Measurements from ENCODE around the gene TMX2.

TMX2 gene

DNA sequence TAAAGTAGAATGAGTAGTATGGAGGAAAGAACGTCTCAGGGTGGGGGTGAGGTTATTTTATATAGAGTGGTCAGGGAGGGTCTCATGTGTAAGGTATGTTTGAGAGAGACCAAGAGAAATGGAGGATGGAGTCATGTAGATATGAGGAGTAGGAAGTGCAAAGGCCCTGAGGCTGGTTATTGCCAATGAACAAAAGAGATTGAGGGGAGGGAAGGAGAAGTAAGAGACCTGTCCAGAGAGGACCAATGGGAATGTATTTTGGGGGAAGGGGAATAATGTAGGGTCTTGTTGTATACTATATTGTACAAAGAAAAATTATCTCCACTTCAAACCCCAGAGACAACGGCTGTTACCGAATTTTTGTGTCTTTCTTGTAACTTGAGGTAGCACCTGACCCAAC, 59.0 kb downstream of the TMX2 start:
- no peak for DNase-seq

DNA sequence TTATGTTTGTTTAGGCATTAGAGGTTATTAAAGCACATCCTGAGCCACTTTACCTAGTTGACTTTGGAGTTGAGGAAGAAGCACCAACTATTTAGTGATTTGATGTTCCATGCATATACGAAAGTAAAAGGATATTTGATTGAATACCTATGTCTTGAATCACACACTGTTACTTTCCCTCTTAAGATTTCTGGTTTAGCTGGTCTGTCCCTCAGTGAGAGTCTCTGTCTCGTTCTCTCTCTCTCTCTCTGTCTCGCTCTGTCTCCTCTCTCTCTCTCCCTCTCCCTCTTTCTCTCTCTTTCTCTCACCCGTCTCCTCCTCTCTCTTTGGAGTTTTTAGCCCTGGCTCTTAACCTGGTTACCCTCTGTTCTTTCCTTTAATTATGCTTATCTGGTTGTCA, 60.2 kb downstream of the TMX2 start:
- peak in 1 of 2 experiments; percentile 23 for DNase-seq

DNA sequence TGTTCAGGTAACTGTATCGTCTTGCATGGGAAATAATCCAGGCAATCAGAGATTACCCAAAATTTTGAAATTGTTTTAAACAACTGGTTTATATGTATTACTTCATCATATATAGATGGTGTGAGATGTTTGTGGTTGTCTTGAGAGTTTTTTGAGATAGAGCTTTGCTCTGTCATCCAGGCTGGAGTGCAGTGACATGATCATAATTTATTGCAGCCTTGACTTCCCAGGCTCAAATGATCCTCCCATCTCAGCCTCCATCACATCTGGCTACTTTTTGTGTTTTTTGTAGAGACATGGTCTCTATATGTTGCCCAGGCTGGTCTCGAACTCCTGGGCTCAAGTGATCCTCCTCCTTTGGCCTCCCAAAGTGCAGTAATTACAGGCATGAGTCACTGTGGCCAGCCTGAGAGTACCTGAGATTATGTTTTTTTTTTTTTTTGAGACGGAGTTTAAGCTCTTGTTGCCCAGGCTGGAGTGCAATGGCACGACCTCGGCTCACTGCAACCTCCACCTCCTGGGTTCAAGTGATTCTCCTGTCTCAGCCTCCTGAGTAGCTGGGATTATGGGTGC, 60.7 kb downstream of the TMX2 start:
- no peak for DNase-seq

DNA sequence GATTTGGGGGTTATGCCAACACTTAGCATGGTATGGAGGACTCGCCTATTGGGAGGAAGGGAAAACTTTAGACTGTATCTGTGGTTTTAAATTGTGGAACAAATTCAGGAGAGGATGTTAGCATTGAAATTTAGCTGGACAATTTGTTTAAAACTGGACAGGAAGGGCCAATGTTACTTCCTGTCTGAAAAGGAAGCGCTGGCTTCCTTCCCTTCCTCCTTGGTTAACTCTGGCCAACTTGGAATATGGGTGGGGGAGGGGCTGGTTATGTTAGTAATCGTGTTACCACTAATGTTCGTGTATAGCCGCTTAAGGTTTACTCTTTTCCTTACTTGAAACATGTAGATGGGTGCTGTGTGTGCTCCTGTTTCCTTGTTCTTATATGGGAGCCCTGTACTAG, 63.1 kb downstream of the TMX2 start:
- no peak for DNase-seq

DNA sequence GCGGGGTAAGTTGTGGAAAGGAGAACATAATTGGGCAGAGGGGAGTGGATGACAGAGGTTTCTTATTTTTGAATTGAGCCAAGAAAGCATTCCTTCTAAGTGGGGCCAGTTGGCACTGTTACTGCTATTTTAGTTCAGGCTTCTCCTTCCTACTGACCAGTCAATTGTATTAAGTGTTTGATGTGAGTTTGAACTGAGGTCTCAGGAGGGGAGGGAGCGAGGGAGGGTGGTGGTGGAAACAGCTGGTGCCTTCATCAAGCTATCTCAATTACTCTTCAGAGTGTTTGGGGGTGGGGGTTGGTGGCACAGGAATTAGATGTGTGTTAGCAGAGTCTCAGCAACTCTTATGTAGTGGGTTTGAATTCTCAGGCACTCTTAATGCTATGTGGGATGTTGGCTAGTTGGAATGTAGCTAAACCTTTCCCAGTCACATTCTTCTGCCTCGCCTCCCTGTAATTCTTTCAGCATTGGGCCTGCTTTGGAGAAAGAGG, 63.7 kb downstream of the TMX2 start:
- DNase-seq: no peak

DNA sequence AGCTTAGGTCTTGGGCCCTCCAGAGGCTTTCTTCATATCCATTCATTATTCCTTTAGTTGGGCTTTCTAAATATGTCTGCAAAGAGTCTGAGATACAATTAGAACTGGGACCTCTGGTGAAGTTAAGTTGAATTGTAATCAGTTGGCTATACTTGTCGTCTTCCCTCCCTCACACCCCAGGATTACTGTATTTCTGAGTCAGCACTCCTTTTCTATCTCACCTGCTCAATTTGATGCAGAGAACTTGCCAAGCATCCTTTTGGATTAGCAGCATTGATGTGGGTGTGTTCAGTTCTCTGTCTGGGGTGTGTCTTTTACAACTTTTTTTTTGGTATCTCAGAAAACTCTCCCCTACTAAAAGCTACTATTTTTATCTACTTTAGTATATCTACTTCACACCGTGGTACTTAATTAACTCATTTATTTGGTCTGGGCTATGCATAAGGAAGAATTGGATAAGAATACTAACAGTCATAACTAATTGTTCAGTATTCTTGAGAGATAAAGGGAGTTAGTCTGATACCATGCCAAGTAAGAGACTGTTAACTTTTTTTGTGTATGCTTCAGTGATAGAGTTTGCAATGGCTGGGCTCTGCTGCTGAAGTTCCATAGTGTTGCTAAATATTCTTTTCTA, 64.3 kb downstream of the TMX2 start:
- no peak for DNase-seq

DNA sequence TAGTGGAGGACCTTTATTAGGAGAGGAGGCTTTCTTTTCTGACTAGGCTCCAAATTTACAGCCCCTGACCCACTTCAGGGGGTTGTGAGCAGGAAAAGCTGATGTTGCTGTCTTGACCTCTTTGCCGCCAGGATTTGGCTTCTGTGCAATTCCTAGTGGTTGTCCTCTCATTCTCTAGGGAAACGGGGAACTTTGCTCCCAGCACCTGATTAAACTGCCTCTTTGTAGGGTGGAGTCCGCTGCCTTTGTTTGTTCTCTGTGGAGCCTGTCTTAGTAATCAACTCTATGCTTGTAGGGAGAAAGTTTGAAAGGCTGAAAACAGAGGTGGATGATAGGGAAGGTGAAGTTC, 65.5 kb downstream of the TMX2 start:
- DNase-seq: no peak

DNA sequence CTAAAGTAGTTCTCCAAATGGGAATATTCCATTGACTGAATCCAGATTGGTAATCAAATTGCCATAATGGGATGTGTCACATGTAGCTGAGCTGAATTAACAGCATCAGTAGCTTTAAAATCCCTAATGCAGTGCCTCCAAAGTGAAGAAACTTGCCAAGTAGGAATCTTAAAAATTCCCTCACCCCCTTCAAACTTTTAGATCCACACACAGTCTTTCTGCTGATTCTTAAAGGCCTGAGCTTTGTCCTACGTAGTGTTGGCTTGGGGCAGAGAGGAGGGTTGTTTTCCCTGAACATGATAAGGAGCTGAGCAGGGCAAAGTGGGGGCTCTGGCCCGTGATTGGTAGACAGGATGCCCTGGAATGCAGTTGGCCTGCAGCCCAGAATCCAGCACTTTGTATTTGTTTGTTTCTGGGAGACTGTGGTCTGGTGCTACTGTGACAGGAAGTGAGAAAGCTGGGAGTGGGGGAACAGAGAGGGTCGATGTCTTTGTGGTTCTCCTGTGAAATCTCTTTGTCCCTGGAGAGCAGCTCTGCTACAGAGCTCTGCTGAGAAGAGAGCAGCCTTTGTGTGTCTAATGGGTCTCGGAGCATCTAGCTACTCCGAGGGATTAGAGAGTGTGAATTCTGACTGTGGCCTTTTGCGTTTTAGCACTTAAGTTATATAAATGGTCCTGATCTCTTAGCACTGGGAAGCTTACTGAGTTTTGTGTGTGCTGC, 66.1 kb downstream of the TMX2 start:
- peak; percentile 86 to 98 for DNase-seq

DNA sequence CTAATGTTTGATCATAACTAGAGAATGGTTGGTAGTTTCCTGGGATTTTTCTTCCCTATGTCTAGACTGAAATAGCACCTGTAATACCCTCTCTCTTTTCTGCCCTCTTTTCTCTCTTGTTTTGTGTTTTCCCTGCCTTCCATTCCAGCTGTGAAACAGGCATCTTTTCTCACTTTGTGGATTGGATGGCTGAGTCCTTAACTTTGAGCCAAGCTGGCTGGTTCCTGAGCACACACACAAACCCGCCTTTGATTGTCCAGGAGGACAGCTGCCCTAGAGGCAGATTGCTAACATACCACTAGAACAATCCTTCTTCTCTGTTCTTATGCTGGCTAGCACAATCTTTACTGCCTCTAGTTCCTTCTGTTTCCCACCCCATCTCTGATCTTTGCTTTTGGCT, 66.9 kb downstream of the TMX2 start:
- peak in 1 of 2 experiments; percentile 62 for DNase-seq

DNA sequence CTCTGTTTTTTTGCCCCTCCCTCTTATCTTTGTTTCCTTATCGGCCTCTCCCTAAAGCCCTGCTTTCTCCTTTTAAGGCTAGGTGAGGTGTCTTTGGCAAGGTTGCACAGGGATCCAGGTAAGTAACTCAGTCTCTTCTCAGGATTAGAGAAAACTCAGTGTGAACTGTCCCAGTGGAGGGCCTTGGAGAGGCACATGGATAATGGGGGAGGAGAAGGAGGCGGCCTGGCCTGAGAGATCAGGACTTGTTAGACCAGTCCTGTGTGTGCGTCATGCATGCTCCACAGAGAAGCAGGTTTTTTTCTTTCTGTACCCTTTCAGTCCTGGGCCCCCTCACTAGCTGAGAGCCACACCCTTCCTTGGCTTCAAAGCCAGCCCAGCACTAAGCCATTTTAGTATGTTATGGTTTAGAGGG, 69.1 kb downstream of the TMX2 start:
- no peak for DNase-seq

DNA sequence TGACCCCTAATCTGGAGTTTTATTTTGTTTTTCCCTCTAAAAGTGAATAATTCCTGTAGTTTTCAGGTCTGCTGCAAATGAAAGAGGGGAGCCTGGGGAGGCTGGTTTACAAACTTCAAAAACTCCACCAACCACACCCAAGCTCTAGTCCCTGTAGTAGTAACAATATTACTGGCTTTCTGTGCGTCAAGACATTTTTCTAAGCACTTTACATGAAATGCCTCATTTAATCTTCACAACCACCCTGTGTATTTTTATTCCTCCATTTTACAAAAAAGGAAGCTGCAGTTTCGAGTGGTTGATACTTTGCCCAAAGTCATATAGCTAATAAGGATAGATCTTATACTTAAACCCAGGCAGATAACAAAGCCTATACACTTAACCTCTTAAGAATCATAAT, 72.7 kb downstream of the TMX2 start:
- no peak for DNase-seq

DNA sequence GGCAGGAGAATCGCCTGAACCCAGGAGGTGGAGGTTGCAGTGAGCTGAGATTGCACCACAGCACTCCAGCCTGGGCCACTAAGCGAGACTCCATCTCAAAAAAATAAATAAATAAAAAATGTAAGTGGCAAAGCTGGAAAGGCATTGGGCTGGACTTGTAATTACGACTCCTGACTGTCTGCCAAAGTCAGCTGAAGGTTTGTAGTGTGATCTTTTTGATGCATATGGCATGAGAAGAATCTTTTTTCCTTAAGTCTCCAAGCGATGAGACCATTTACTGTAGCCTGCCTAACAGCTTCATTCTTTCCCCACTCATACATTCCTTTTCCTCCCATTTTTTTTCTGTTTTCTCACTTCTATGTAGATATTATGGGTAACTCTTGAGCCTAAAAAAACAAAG, 74.0 kb downstream of the TMX2 start:
- DNase-seq: no peak

DNA sequence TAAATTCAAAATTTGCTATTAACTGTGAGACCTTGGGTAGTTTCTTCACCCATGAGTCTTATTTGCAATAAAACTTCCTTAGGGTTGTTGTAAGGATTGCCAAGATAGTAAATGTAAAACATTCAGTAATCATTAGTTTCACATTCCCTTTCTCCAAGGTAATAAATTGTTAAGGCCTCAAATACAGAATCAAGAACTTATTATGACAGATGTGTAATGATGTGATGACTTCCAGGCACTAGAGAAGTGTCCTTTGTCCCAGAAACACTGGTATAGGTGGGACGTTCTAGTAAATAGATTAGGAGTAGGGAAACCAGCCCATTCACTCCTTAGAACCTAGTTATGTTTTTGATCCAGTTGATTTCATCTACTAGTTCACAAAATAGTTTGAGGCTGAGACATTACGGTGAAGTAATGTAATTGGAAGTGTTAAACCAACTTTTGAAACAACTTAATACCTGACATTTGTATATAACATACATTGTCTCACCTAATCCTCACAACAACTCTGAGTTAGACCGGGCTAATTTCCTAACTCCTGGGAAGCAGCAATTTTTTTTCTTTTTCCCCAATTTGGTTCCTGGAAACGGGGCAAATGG, 74.7 kb downstream of the TMX2 start:
- no peak for DNase-seq

DNA sequence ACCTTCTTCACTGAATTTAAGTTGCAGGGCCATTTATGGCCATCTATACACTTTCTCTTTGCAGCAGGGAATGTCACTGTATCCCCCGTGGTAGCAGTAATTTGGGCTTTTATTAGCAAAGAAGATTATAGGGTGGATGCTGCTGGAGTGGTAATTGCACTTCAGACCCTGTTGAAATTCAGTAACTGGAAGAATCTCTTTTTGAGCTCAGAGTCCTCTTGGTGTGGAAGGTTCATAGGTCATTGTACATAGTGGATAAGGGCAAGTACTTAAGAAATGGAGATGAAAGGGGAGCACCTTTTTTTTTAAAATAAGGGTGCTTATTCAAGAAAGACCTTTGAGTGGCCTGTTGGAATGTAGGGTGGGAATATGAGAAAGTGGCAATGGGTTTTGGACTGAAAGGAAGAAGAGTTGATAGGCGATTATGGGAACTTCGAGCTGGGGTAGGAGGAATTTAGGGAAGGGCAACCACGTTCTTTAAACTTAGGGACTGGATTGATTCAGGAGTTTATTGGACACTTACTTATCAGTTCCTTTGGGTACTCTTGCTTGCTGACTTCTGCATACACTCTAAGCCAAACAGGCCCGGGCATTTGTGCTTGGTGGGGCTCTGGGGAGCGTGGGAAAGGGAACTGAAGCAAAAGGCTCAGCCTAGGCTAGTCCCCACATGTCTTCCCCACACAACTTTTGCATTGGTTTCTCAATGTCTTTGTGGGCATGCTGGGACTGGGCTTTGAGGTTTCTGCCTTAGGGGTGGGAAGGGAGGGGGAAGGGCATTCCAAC, 75.7 kb downstream of the TMX2 start:
- DNase-seq: no peak

DNA sequence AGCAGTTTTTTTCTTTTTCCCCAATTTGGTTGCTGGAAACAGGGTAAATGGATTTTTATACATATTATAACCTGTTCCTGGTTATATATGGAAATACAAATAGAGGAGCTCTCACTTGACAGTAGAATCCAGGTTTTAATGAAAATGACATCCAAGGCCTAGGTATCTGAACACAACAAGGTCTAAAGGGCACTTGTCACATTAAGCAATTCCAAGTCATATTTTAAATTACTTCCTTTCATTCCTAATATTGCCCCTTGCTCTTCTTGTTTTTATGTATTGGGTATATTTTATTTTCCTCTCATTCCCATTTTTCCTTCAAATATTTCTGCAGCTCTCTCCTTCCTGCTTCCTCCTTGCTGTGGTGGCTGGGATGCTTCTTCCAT, 76.3 kb downstream of the TMX2 start:
- no peak for DNase-seq

All from SW 1271 (cell line).